ENCODE measurements around the gene SHC4.

Gene SHC4

DNA sequence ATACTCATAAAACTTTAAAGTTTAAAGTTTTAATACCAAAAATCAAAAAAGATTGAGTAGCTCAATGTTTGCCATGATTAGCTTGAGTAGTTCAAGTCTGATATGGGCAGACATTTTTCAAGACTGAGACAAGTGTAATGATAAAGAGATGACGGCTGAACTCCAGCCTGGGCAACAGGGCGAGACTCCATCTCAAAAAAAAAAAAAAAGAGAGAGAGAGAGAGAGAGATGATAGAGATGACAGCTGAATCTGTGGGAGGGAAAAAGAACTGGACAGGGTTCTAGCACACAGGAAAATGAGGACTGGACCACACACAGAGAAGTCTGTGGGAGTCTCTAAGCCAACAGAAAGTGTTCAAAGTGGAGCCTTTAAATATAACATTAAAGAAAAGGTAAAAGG, 178.0 kb downstream of the SHC4 start:
- DNase-seq, result no peak

DNA sequence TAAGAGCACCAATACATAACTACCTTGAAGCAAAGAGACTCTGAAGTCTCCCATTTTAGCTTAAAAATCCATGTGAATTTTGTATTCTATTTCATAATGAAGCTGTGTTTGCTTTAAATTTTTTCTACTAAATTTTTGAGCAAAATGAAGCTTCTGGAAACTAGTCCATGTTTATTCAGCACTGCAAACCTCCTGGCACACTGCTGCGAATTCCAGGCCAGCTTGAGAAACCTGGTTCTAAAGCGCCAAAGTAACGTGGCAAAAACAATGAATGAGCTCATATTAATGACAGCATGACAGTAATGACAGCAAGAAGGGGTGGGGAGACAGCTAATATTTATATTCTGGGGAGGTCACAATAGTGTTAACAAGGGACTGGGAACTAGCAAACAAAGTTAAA, 178.5 kb downstream of the SHC4 start:
- no peak for DNase-seq

DNA sequence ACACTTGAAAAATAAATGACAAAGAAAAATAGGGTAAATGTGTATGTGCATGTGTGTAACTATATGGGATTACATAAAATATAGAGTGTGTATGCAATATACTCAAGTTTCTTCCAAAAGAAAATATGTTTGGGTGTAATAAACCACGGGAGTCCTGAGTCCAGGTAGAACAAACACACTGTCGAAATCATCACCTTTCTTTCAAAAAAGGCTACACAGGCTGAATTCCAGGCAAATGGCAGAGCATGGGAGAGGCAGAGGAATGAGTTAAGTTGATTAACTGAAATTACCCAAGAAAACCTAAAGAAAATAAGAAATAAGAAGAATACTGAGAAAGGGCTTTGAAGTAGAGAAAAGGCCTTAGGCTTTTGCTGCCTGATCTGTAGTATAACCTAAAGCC, 179.0 kb downstream of the SHC4 start:
- no peak for DNase-seq

DNA sequence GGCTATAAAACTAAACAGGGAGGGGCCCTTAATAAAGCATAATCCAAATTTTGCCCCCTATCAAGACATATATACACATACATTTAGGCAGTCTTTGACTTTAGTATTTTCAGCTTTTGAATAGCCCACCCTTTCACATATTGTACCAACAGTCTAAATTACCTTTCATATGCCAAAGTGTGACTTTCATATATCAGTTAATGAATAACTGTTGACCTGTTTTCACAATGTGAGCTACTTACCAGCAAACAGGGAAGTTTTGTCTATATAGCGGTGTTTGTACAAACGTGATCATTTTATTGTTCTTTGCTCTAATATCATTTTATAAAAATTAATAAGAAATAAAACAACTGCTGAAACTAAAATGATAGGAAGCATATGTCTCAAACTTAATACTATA, 180.8 kb downstream of the SHC4 start:
- no peak for DNase-seq

DNA sequence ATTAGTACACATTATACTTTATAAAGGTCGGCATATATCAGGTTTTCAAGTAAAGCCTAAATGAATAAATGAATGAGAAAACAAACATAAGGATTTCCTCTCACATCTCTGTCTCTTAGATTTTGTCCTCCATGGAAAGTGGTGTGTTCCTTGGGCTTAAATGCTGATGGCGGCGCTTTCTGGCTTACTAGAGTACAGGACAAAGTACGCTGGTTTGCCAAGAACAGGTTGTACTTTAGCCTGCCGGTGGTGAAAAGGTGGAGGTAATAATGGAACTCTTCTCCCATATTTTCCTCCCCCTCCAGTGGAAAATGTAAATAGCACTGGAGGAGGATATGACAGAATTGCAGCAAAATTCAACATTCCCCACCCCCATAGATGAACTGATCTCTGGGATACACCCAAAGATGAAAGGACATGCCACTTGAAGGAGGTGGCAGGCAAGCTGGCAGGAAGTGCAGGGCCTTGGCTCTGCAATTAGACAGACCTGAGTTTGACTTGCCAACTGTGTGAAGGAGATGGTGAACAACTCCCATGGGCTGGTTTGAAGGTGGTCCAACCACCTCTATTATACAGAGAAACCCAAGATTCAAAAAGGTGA, 182.1 kb downstream of the SHC4 start:
- DNase-seq, result no peak

DNA sequence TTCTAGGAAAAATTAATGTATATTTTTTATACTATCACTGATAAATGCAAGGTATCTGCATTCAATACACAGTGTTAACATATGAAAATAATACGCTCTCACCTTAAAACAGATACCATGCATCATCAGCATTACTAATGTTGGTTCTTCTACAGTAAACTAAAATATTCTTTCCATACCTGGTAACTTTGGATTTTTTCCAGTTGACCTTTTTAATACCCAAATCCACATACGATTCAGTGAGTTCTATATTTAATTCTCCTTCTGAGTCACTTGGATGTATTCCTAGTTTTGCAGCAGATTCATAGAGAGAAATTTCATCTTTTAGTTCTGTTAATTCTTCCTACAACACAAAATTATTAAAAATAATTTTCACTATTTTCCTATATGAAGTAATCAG, 182.7 kb downstream of the SHC4 start:
- no peak for DNase-seq

DNA sequence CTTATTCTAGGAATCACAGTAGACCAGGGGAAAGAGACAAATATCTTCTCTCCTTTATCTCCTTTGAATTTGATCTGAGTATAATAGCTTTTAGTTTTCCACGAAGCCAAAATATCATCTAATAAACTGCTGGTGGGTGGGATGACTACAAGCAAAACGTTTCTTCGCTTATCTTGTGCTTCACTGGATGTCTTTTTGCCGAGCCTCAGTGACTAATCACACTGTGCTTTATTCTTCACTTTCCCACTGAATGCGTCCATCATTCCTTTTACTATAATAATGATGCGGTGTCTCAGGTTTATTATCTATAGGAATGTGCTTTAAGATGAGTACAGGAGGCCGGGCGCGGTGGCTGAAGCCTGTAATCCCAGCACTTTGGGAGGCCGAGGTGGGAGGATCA, 185.4 kb downstream of the SHC4 start:
- DNase-seq, result no peak

DNA sequence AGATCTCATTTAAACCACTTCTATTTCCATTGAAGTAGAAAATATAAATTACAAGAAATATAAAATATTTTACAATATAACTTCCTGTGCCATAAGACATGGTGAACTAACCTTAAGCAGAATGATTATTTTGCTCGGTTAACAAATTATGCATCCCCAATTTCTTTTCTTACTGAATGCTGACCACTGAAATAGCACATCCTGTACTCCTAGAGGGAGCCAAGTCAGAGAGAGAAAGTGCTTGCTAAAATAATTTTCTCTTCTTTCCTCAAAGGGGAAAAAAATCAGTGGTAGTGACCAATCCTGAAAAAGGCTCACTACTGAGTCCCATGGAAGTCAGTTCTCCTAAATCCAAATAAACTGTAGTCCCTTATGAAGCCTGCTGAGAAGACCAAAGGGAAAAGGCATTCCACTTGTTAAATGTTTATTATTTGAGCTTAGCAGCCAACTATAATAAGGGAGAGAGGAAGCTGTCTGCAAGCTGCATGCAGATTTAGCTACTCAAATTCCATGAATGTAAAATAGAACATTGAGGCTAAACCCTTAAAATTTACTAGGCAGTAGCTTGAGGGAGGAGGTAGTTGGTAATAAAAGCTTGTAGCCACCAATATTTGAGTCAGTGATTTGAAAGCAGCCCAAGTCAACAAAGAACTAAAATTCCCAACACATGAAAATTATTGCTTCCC, 185.9 kb downstream of the SHC4 start:
- DNase-seq, result no peak

DNA sequence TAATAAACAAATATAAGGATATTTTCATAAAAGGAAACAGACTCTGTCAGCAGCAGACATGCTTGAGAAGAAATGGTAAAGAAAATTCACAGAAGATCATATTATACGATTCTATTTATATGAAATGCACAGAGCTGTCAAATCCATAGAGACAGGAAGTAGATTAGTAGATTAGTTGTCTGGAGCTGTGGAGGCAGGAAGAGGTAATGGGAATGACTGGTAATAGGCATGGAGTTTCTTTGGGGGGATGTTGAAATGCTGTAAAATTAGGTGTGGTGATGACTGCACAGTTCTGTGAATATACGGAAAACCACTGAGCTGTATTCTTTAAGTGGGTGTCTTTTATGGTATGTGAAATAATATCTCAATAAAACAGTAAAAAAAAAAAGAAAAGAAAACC, 188.2 kb downstream of the SHC4 start:
- no peak for DNase-seq

DNA sequence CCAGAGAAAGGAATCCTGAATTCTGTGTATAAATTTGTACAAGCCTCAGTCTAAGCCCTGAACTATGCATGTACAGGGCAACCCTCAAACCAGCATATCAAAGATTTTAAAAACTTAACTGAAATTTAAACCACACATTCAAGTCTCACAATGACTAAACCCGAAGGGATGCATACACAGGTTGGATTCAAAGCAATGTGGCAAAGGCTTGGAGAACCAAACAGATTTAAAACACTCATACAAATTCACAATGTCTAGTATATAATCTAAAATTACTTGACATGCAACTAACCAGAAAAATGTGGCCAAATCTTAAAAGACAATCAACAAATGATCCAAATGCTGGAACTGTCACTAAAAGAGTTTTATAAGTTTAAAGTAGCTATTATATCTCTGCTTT, 189.2 kb downstream of the SHC4 start:
- DNase-seq, result no peak

Data from activated CD4-positive, alpha-beta T cell treated with anti-CD3 and anti-CD28 coated beads for 4 hours (primary cell).